NCI-H345 (cell line): Measurements from ENCODE around the gene CFD.
"Not testable (repeated sequence)": the region's sequence is repeated elsewhere in the genome, so short reads cannot be mapped to it uniquely, and the experiment has no call there.

ENCODE experiments used
- DNase-seq: peaks from one replicate; lab custom pipeline; 2025; lab: John Stamatoyannopoulos, UW

The CFD gene

GRCh38 chr19:852136-853013 lies 7.1 kb upstream of the CFD start, which contains the start of gene ELANE:
Gene ELANE (plus strand): TSS chr19:852303. CDS start chr19:852329, 26 bp downstream.
- no peak for DNase-seq

DNA sequence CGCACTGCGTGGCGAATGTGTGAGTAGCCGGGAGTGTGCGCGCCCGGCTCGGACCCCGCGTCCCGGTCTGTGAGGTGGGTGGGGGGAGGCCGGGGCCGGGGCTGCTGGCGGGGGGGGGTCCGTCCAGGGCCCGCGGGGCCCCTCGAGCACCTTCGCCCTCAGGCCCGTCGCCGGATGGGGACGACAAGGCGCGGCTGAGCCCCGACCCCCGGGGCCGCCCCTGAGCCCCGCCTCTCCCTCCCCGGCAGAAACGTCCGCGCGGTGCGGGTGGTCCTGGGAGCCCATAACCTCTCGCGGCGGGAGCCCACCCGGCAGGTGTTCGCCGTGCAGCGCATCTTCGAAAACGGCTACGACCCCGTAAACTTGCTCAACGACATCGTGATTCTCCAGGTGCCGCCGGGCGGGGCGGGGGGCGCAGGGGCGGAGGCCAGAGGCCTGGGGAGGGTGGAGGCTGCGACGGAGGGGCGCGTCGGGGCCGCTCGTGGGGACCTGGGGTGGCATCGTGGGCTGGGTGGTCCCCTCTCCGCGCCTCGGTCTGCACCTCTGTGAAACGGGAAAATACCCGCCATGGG lies 6.4 kb upstream of the CFD start:
- no peak for DNase-seq

DNA sequence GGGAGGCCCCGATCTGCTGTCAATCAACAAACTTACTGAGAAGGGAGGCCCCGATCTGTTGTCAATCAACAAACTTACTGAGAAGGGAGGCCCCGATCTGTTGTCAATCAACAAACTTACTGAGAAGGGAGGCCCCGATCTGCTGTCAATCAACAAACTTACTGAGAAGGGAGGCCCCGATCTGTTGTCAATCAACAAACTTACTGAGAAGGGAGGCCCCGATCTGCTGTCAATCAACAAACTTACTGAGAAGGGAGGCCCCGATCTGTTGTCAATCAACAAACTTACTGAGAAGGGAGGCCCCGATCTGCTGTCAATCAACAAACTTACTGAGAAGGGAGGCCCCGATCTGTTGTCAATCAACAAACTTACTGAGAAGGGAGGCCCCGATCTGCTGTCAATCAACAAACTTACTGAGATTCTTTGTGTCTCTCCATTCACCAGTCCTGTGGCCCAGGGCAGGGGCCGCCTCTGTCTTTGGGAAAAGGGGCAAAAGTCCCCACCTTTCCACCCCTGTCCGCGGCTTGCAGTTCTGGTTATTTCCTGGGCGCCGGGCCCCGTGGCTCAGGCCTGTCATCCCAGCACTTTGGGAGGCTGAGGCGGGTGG lies 5.7 kb upstream of the CFD start:
- not testable (repeated sequence) for DNase-seq

DNA sequence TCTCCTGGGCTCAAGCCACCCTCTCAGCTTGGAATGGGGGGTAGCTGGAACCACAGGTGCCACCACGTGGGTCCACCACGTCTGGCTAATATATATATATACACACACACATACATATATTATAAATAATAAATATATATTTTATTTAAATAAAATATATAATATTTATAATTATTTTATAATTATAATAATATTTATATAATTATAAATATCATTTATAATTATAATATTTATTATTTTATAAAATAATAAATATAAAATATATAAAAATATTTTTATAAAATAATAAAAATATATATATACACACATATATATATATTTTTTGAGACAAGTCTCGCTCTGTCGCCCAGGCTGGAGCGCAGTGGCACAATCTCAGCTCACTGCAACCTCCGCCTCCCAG lies 4.9 kb upstream of the CFD start:
- DNase-seq = no peak

GRCh38 chr19:855142-855541 lies 4.3 kb upstream of the CFD start:
- no peak for DNase-seq

- DNase-seq = no peak
Observed at GRCh38 chr19:855566-856120, 3.8 kb upstream of the CFD start.

GRCh38 chr19:858284-858683 lies 1.2 kb upstream of the CFD start:
- no peak for DNase-seq

GRCh38 chr19:861141-861755 lies 1.8 kb downstream of the CFD start:
- no peak for DNase-seq

- DNase-seq = peak; percentile 52
Observed at GRCh38 chr19:861756-862580, 2.5 kb downstream of the CFD start.

DNA sequence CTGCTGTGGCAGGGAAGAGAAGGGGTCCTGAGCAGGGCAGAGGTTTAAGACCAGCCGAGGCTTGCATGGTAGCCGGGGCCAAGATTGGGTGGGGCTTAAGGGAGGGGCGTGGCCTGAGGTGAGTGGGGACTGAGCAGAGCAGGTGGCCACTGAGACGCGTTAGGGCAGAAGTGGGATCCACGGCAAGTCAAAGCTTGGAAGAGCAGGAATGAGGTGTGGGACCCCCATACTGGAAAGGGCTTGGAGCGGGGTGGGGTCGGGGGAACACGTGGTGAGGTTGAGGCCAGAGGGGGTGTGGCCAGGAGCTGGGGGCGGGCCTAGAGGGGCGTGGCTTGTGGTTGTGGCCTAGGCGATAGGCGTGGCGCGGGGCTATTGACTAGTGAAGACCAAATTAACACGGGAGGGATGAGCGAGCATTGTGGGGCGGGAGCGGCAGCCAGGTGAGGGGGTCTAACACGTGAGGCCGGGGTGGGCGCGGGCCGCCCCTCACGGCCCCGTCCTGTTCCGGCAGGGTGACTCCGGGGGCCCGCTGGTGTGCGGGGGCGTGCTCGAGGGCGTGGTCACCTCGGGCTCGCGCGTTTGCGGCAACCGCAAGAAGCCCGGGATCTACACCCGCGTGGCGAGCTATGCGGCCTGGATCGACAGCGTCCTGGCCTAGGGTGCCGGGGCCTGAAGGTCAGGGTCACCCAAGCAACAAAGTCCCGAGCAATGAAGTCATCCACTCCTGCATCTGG lies 3.3 kb downstream of the CFD start:
- DNase-seq = peak; percentile 17

- no peak for DNase-seq
Observed at GRCh38 chr19:863315-863620, 3.8 kb downstream of the CFD start.

DNA sequence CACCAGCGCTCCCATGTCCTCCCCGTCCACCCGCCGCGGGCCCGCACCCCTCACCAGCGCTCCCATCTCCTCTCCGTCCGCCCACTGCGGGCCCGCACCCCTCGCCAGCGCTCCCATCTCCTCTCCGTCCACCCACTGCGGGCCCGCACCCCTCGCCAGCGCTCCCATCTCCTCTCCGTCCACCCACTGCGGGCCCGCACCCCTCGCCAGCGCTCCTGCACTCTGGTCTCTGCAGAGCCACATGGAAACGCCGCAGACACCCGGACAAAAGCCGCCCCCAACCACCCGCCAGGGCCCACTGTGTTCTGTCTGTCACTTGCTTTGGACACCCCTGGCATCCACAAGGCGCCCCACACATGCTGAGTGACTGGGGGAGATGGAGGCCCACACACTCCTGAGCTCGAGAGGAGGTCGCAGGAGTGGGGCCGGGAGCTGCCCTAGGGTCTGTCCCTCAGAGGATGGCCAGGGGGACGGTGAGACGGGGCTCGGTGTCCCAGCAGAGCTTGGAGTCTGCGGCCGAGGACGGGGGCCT lies 7.4 kb downstream of the CFD start:
- DNase-seq = no peak

DNA sequence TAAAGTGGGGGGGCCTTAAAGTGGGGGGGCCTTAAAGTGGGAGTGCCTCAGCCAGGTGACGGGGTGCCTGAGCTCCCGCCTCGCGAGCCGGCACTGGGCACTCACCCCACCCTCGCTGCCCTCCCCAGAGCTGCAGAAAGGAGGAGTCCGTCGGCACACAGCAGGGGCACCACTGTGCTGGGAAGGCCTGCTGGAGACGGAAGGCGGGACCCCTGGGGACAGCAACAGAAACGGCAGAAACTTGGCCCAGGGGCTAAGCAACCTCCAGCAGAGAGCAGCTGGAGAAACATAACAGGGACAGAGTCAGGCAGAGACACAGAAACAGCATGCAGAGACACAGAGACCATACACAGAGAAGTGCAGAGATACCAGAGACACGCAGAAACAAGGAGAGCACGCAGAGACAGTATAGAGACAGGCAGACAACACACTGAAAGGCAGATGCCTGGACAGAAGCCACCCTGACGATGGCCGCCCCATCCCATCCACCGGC lies 7.9 kb downstream of the CFD start:
- DNase-seq = no peak

DNA sequence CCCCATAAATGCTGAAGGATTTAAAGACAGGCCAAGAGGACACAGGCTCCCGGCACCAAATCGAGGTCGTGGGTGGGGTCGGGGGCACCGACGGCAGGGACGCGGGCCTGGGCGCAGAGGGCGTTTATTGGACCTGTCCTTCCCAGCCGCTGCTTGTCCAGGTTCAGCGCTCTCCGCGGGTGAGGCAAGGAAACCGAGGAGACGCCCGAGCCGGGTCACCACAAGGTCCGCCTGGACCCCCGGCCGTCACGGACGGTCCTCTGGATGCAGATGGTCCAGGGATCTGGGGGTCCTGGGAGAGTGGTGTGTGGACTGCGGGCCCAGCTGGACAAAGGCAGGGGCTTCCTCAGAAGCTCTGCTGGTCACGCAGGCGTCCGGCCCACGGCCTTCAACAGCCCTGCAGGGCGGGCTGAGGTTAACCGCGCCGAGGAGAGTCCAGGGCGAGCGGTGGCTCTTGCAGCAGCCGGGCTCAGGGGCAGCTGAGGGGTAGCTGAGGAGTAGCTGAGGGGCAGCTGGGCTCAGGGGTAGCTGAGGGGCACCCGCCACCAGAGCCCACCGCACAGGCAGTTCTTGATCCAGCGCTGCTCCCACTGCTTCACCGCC lies 8.5 kb downstream of the CFD start:
- no peak for DNase-seq

DNA sequence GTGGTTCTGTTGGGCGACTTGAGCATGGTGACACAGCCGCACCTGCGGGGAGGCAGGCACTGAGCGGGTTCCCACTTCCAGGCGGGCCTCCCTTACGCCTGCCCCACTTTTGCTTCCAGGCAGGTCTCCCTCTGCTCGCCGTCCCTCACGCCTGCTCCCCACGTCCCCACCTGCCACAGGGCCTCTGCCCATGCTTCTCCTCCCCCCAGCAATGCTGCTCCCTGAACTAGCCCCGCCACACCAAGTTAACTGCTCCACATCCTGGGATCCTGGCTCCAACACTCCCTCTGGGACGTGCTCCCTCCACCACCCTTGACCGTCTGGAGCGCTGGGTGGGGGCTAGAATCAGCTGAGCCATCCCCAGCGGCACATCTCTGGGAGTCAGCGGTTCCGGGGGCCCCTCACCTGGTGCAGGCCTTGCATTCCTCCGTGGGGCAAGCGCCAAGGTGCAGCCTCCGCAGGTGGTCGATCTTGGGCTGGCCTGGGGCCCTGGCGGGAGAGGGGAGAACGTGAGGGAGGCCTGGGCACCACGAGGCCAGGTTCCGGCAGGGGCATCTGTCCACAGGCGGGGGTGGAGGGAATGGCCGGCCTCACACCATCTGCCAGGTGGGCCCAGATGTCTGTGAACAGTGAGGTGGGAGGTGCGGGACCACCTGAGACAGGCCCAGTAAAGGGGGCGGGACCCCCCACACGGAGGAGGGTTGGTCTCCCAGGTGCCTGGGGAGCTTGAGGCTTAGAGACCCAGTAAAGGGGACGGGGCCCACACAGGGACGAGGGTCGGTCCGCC lies 9.2 kb downstream of the CFD start:
- no peak for DNase-seq

- no peak for DNase-seq
Observed at GRCh38 chr19:869245-870177, 10.0 kb downstream of the CFD start.

- no peak for DNase-seq
Observed at GRCh38 chr19:870314-870713, 10.8 kb downstream of the CFD start.

DNA sequence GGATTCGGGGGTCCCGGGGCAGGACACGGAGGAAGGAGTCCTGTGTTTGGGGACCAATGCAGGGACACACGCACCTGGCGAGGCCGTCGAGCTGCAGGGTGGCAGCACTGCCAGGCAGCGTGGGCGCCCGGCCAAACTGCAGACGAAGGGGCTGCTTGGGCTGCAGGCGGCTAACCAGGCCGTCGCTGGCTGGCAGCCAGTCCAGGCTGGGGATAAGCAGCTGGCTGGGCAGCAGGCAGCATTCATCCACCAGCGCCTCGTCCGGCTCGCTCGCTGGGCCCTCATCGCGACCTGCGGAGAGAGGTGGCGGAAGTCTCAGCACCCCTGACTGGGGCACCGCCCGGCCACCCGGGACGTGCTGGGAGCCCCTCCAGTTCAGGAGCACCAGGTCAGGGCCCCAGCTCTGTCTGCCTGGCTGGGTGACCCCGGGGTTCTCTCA lies 11.5 kb downstream of the CFD start:
- peak; percentile 83 for DNase-seq
